AG09319 (cell line): Measurements from ENCODE around the gene JPT1.
A peak's percentile ranks its signal among the peaks of the same experiment; 100 is the strongest.

Experiments
- DNase-seq: peaks from one replicate; pipeline ENCODE4 v3.0.0-alpha.2; 2010; ENCODE audit warnings: low read depth; ENCODE audit errors: extremely low read depth
- CTCF ChIP-seq: IDR thresholded peaks from 2 replicates; pipeline ENCODE4 v1.5.1; 2011; ENCODE audit warnings: low read depth, mild to moderate bottlenecking, inconsistent platforms, low read length, moderate library complexity

The JPT1 gene

GRCh38 chr17:75154195-75155106, at the start of gene JPT1:
TSS of gene JPT1 (minus strand) at chr17:75154512. CDS start at chr17:75154397, 115 bp downstream.
- peak; percentile 97 for DNase-seq

GRCh38 chr17:75199886-75200618, 45.7 kb upstream of the JPT1 start:
- TF ChIP-seq CTCF: no peak
- DNase-seq: no peak

More at GRCh38 chr17:75154195-75155106, at the start of gene JPT1:
- TF ChIP-seq CTCF: no peak

GRCh38 chr17:75194879-75195278, 40.6 kb upstream of the JPT1 start:
- no peak for DNase-seq
- TF ChIP-seq CTCF: no peak

GRCh38 chr17:75191584-75191983, 37.3 kb upstream of the JPT1 start:
- DNase-seq: no peak

GRCh38 chr17:75188614-75189013, 34.3 kb upstream of the JPT1 start:
- no peak for DNase-seq
- TF ChIP-seq CTCF: no peak

More at GRCh38 chr17:75191584-75191983, 37.3 kb upstream of the JPT1 start:
- TF ChIP-seq CTCF: no peak

GRCh38 chr17:75183999-75184884, 29.9 kb upstream of the JPT1 start:
- DNase-seq: no peak
- no peak for TF ChIP-seq CTCF
